Keratinocyte (primary cell): ENCODE measurements around the gene ARFGAP3. TPM values are rescaled to one million over a fixed set of nuclear protein-coding genes. Genes with fewer than 3 reads are reported as not detected.

Experiments
- DNase-seq: peaks from one replicate; pipeline ENCODE4 v3.0.0-alpha.2; 2011; ENCODE audit warnings: low read depth, missing footprints, low spot score
- FAIRE-seq: peaks from 2 replicates; lab custom pipeline; 2011; peaks lifted over from hg19 to GRCh38; lab: Jason Lieb, UNC
- H2AFZ ChIP-seq: 2 replicates; pipeline ENCODE4 v1.6.0; 2012; ENCODE audit warnings: low read length, control low read depth, inconsistent platforms; ENCODE audit not compliant: control insufficient read depth
- H3K27ac ChIP-seq: 2 replicates; pipeline ENCODE4 v1.5.1; 2011; ENCODE audit warnings: low read length; ENCODE audit not compliant: control insufficient read depth, insufficient read depth
- H3K27me3 ChIP-seq: 3 replicates; pipeline ENCODE4 v1.6.0; 2011; ENCODE audit warnings: low read length; ENCODE audit not compliant: control insufficient read depth, insufficient read depth; ENCODE audit errors: extremely low read depth
- H3K36me3 ChIP-seq, 2 experiments: 2 replicates in 1 of 2; 3 replicates in 1 of 2; pipeline ENCODE4 v1.5.1; 2011; ENCODE audit warnings: low read length in 2 of 2, mild to moderate bottlenecking in 1 of 2; ENCODE audit not compliant: control insufficient read depth in 2 of 2, insufficient read depth in 2 of 2; ENCODE audit errors: extremely low read depth in 1 of 2
- H3K4me1 ChIP-seq: 3 replicates; pipeline ENCODE4 v1.5.1; 2011; ENCODE audit warnings: low read length; ENCODE audit not compliant: control insufficient read depth, insufficient read depth; ENCODE audit errors: extremely low read depth
- H3K4me2 ChIP-seq: 3 replicates; pipeline ENCODE4 v1.6.0; 2011; ENCODE audit warnings: low read depth, low read length; ENCODE audit not compliant: control insufficient read depth, insufficient read depth; ENCODE audit errors: extremely low read depth
- H3K4me3 ChIP-seq, 3 experiments: fragments of 200-600 bp in 1 of 3; sonication (generic) in 1 of 3; 2 replicates in 2 of 3; 3 replicates in 1 of 3; pipeline ENCODE4 v1.5.1; 2011 to 2016; ENCODE audit warnings: low read length in 3 of 3, mild to moderate bottlenecking in 3 of 3, control low read depth in 2 of 3, inconsistent platforms in 1 of 3, low read depth in 1 of 3, mixed read lengths in 1 of 3, mixed run types in 1 of 3, moderate library complexity in 1 of 3; ENCODE audit not compliant: control insufficient read depth in 2 of 3, insufficient read depth in 2 of 3; ENCODE audit errors: extremely low read depth in 1 of 3
- H3K79me2 ChIP-seq: 2 replicates; pipeline ENCODE4 v1.6.0; 2012; ENCODE audit warnings: low read length; ENCODE audit not compliant: control insufficient read depth, insufficient read depth
- H3K9ac ChIP-seq: 3 replicates; pipeline ENCODE4 v1.6.0; 2011; ENCODE audit warnings: low read length; ENCODE audit not compliant: control insufficient read depth, insufficient read depth; ENCODE audit errors: extremely low read depth
- H3K9me1 ChIP-seq: 3 replicates; pipeline ENCODE4 v1.6.0; 2011; ENCODE audit warnings: low read length; ENCODE audit not compliant: control insufficient read depth, insufficient read depth; ENCODE audit errors: extremely low read depth
- H3K9me3 ChIP-seq: 2 replicates; pipeline ENCODE4 v1.5.1; 2012; ENCODE audit warnings: low read depth, low read length; ENCODE audit not compliant: control insufficient read depth
- H4K20me1 ChIP-seq: 3 replicates; pipeline ENCODE4 v1.6.0; 2011; ENCODE audit warnings: low read length; ENCODE audit not compliant: control insufficient read depth, insufficient read depth; ENCODE audit errors: extremely low read depth
- CTCF ChIP-seq, 3 experiments: IDR thresholded peaks in 1 of 3; conservative IDR thresholded peaks in 1 of 3; optimal IDR thresholded peaks in 1 of 3; 2 replicates in 2 of 3; 3 replicates in 1 of 3; pipeline versions ENCODE3 to v1.5.1; 2011; ENCODE audit warnings: low read length in 3 of 3, mild to moderate bottlenecking in 3 of 3, moderate library complexity in 2 of 3, control low read depth in 1 of 3, inconsistent platforms in 1 of 3; ENCODE audit not compliant: insufficient read depth in 2 of 3; ENCODE audit errors: extremely low read depth in 1 of 3
- EZH2 ChIP-seq: IDR thresholded peaks from one replicate; pipeline ENCODE4 v1.6.1; 2012; ENCODE audit warnings: inconsistent platforms, mild to moderate bottlenecking, low read length, moderate library complexity
- dilution Hi-C: fragments of 300-500 bp; cut with MboI; formaldehyde crosslinking; loops from one replicate; pipeline ENCODE4 v1.7.0; 2020; ENCODE audit warnings: low sequenced_read_pairs; ENCODE audit not compliant: extremely low pct_ligation_motif_present
- polyA plus RNA-seq, 5 experiments: library from polyadenylated mRNA; depleted of rRNA in 3 of 5; stranded (reverse) in 3 of 5; stranded (forward) in 1 of 5; unstranded in 1 of 5; fragments of >200 nt; gene quantifications; 1 replicate in 1 of 5; 2 replicates in 3 of 5; 3 replicates in 1 of 5; pipeline versions ENCODE4 v1.2.1 to v1.2.3, GENCODE V29; 2011 to 2012; ENCODE audit warnings: missing spikeins in 2 of 5, low read depth in 1 of 5, low replicate concordance in 1 of 5

Gene ARFGAP3
- polyA plus RNA-seq, 1 donor (not counting 4 experiments of a cell fraction or from before 2014, with no cell fraction given) = 28.3 TPM

- Histone ChIP-seq H3K9ac (no peak overlapping the region), H4K20me1 (peaks cover 2% of the 10 kb centered on the region), H3K9me3 (no peaks in the 10 kb centered on the region), H2AFZ (no peak overlapping the region), H3K27ac (no peak overlapping the region), H3K4me1 (peaks cover 5% of the 10 kb centered on the region), H3K79me2 (no peaks in the 10 kb centered on the region), H3K9me1 (no peaks in the 10 kb centered on the region), H3K27me3 (no peaks in the 10 kb centered on the region), H3K36me3 (peaks cover 39 to 60% of the 10 kb centered on the region in 2 experiments), H3K4me2 (no peak overlapping the region), H3K4me3 (no peak overlapping the region)
- dilution Hi-C loops = no loop called here
- DNase-seq (no peak), FAIRE-seq (no peak)
- TF ChIP-seq CTCF (optimal IDR thresholded peaks at IDR 0.05 in 1 of 3, IDR thresholded peaks at IDR 0.05 in 1 of 3, conservative IDR thresholded peaks at IDR 0.05 in 1 of 3; ENCODE audit: extremely low read depth in 1 of 3, insufficient read depth in 2 of 3, low read length in 3 of 3) (no peak), EZH2 (no peak)
Measured at GRCh38 chr22:42881298-42881697, 24.2 kb upstream of the ARFGAP3 start.

GRCh38 chr22:42880815-42881214, 23.7 kb upstream of the ARFGAP3 start:
- dilution Hi-C loops = no loop called here
- no peaks in the 10 kb centered on the region for H3K79me2 ChIP-seq
- H4K20me1 ChIP-seq = peaks cover 2% of the 10 kb centered on the region
- H3K9me3 ChIP-seq = no peaks in the 10 kb centered on the region
- H3K27me3 ChIP-seq = no peaks in the 10 kb centered on the region
- no peak overlapping the region for H3K27ac ChIP-seq
- H3K36me3 ChIP-seq = peaks cover 41 to 62% of the 10 kb centered on the region in 2 experiments
- no peaks in the 10 kb centered on the region for H3K9me1 ChIP-seq
- TF ChIP-seq CTCF (optimal IDR thresholded peaks at IDR 0.05 in 1 of 3, IDR thresholded peaks at IDR 0.05 in 1 of 3, conservative IDR thresholded peaks at IDR 0.05 in 1 of 3; ENCODE audit: extremely low read depth in 1 of 3, insufficient read depth in 2 of 3, low read length in 3 of 3) = no peak
- no peak for TF ChIP-seq EZH2
- FAIRE-seq (no peak), DNase-seq (no peak)
- no peak overlapping the region for H3K4me3 ChIP-seq
- H3K4me2 ChIP-seq = no peak overlapping the region
- peaks cover 5% of the 10 kb centered on the region for H3K4me1 ChIP-seq
- no peak overlapping the region for H3K9ac ChIP-seq
- no peak overlapping the region for H2AFZ ChIP-seq
